Measurements from ENCODE around the gene THOC1.

The THOC1 gene

GRCh38 chr18:275486-275885, 7.6 kb upstream of the THOC1 start:
- DNase-seq (ENCODE audit: low read depth): no peak

- DNase-seq (ENCODE audit: low read depth): no peak
These were observed 6.5 kb upstream of the THOC1 start for GRCh38 chr18:274313-274712.

- no peak for DNase-seq (ENCODE audit: low read depth)
These were observed 5.7 kb upstream of the THOC1 start for GRCh38 chr18:273525-273924.

GRCh38 chr18:272650-273049, 4.8 kb upstream of the THOC1 start:
- no peak for DNase-seq (ENCODE audit: low read depth)

- DNase-seq (ENCODE audit: low read depth): no peak
These were observed 1.7 kb upstream of the THOC1 start for GRCh38 chr18:269480-270095.

GRCh38 chr18:267380-267687, 513 bp downstream of the THOC1 start:
- no peak for DNase-seq (ENCODE audit: low read depth)

GRCh38 chr18:261398-262073, 6.3 kb downstream of the THOC1 start:
- DNase-seq (ENCODE audit: low read depth): no peak

- DNase-seq (ENCODE audit: low read depth): no peak
These were observed 7.3 kb downstream of the THOC1 start for GRCh38 chr18:260547-260946.

- no peak for DNase-seq (ENCODE audit: low read depth)
These were observed 12.7 kb downstream of the THOC1 start for GRCh38 chr18:255171-255570.

- no peak for DNase-seq (ENCODE audit: low read depth)
These were observed 14.7 kb downstream of the THOC1 start for GRCh38 chr18:253121-253520.

- no peak for DNase-seq (ENCODE audit: low read depth)
These were observed 16.3 kb downstream of the THOC1 start for GRCh38 chr18:251572-251971.

- no peak for DNase-seq (ENCODE audit: low read depth)
These were observed 17.2 kb downstream of the THOC1 start for GRCh38 chr18:250685-251084.

- no peak for DNase-seq (ENCODE audit: low read depth)
These were observed 19.8 kb downstream of the THOC1 start for GRCh38 chr18:248053-248452.

GRCh38 chr18:245282-245847, 22.5 kb downstream of the THOC1 start:
- DNase-seq (ENCODE audit: low read depth): no peak

- no peak for DNase-seq (ENCODE audit: low read depth)
These were observed 27.7 kb downstream of the THOC1 start for GRCh38 chr18:240175-240574.

GRCh38 chr18:231563-231962, 36.3 kb downstream of the THOC1 start:
- no peak for DNase-seq (ENCODE audit: low read depth)

- DNase-seq (ENCODE audit: low read depth): no peak
These were observed 39.3 kb downstream of the THOC1 start for GRCh38 chr18:228586-228985.

- DNase-seq (ENCODE audit: low read depth): no peak
These were observed 39.9 kb downstream of the THOC1 start for GRCh38 chr18:227902-228301.

GRCh38 chr18:227374-227773, 40.5 kb downstream of the THOC1 start:
- no peak for DNase-seq (ENCODE audit: low read depth)

GRCh38 chr18:225745-226144, 42.1 kb downstream of the THOC1 start:
- no peak for DNase-seq (ENCODE audit: low read depth)

GRCh38 chr18:220708-221107, 47.1 kb downstream of the THOC1 start:
- no peak for DNase-seq (ENCODE audit: low read depth)

- no peak for DNase-seq (ENCODE audit: low read depth)
These were observed 50.1 kb downstream of the THOC1 start for GRCh38 chr18:217532-218336.

GRCh38 chr18:215448-216010, 52.3 kb downstream of the THOC1 start:
- no peak for DNase-seq (ENCODE audit: low read depth)
